KG1 (cell line): ENCODE measurements around the gene CDCA5.
A peak's percentile ranks its signal among the peaks of the same experiment; 100 is the strongest.
"Not testable (repeated sequence)": the region's sequence is repeated elsewhere in the genome, so short reads cannot be mapped to it uniquely, and the experiment has no call there.

Source experiments
- DNase-seq: peaks from one replicate; lab custom pipeline; 2025; lab: John Stamatoyannopoulos, UW

CDCA5 gene

GRCh38 chr11:65118891-65119669 is 35.2 kb upstream of the CDCA5 start:
- not testable (repeated sequence) for DNase-seq

- no peak for DNase-seq
Measured at GRCh38 chr11:65118097-65118837, 34.4 kb upstream of the CDCA5 start.

GRCh38 chr11:65117206-65118096 is 33.6 kb upstream of the CDCA5 start, which contains the start of gene ZNHIT2:
TSS of gene ZNHIT2 (minus strand) at chr11:65117701. CDS start at chr11:65117653, 48 bp downstream.
- DNase-seq, result peak; percentile 100

- DNase-seq, result no peak
Measured at GRCh38 chr11:65116370-65117205, 32.7 kb upstream of the CDCA5 start.

GRCh38 chr11:65115361-65116082 is 31.7 kb upstream of the CDCA5 start:
- DNase-seq, result no peak

- DNase-seq, result no peak
Measured at GRCh38 chr11:65114538-65115171, 30.8 kb upstream of the CDCA5 start.

GRCh38 chr11:65113839-65114238 is 30.0 kb upstream of the CDCA5 start:
- DNase-seq, result no peak

GRCh38 chr11:65113361-65113756 is 29.5 kb upstream of the CDCA5 start:
- no peak for DNase-seq

- peak; percentile 68 for DNase-seq
Measured at GRCh38 chr11:65112546-65113360, 28.9 kb upstream of the CDCA5 start.

GRCh38 chr11:65111744-65112545 is 28.1 kb upstream of the CDCA5 start, which contains the start of gene TM7SF2:
TSS of gene TM7SF2 (plus strand) at chr11:65111872. CDS start at chr11:65112016, 144 bp downstream.
- peak; percentile 88 for DNase-seq

GRCh38 chr11:65111159-65111743 is 27.4 kb upstream of the CDCA5 start:
- DNase-seq, result no peak

- DNase-seq, result peak; percentile 90
Measured at GRCh38 chr11:65110354-65110861, 26.6 kb upstream of the CDCA5 start.

- DNase-seq, result no peak
Measured at GRCh38 chr11:65109231-65110198, 25.7 kb upstream of the CDCA5 start.

- no peak for DNase-seq
Measured at GRCh38 chr11:65108469-65109123, 24.8 kb upstream of the CDCA5 start.

GRCh38 chr11:65107751-65108468 is 24.1 kb upstream of the CDCA5 start:
- no peak for DNase-seq
